ENCODE measurements around the gene MT2A. TPM values are rescaled to one million over a fixed set of nuclear protein-coding genes. Genes with fewer than 3 reads are reported as not detected.

Gene MT2A
- total and polyA plus RNA-seq, 2 of the 4 experiments (the other 2 are of a cell fraction) = 25.5 to 621 TPM

DNA sequence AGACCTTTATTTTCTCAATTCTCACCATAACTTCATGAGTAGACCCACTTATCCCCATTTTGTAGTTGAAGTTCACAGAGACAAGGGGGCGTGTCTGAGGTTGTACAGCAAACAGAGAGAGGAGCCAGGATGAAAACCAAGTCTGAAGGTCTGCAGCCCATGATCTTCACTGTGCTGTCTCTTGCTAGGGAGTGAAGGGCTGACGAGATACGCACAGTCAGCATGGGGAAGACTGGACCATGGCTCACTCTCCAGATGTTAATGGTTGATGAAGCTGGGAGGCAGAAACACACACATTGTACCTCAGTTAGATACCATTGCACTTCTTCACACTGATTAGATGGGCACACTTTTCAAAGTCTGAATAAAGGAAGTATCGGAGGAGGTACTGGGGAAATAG lies 49.3 kb upstream of the MT2A start (continued):
- TF ChIP-seq, protein P1, sequence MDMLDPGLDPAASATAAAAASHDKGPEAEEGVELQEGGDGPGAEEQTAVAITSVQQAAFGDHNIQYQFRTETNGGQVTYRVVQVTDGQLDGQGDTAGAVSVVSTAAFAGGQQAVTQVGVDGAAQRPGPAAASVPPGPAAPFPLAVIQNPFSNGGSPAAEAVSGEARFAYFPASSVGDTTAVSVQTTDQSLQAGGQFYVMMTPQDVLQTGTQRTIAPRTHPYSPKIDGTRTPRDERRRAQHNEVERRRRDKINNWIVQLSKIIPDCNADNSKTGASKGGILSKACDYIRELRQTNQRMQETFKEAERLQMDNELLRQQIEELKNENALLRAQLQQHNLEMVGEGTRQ (IDR thresholded peaks at IDR 0.05; ENCODE audit: low read depth, low read length) = no peak

GRCh38 chr16:56560447-56560846 lies 47.9 kb upstream of the MT2A start:
- Histone ChIP-seq H3K23ac (ENCODE audit: low read depth, low read length) (no peak overlapping the region), H3K27me3 (ENCODE audit: control insufficient read depth, insufficient read depth, low read length) (peaks cover 26% of the 10 kb centered on the region), H3K36me3 (ENCODE audit: control insufficient read depth, insufficient read depth, low read length) (no peaks in the 10 kb centered on the region), H2AFZ (replicated peaks; ENCODE audit: low read length, poor library complexity) (no peak overlapping the region), H4K20me1 (ENCODE audit: insufficient read depth, low read length) (no peaks in the 10 kb centered on the region), H2BK15ac (ENCODE audit: low read depth, low read length) (no peak overlapping the region), H4K91ac (ENCODE audit: insufficient read depth, low read depth, low read length) (no peak overlapping the region), H3K4me2 (ENCODE audit: low read depth, low read length) (no peak overlapping the region), H3K14ac (replicated peaks; ENCODE audit: low read depth, low read length) (no peak overlapping the region), H3K9ac (ENCODE audit: low read depth, low read length) (no peak overlapping the region), H3K9me3 (ENCODE audit: control insufficient read depth, insufficient read depth, low read length) (no peaks in the 10 kb centered on the region), H2AK5ac (ENCODE audit: low read depth, low read length) (no peak overlapping the region), H3K4me3 (ENCODE audit: insufficient read depth, low read depth, low read length) (no peak overlapping the region), H4K8ac (ENCODE audit: low read depth in 2 of 2, low read length in 2 of 2) (no peak overlapping the region), H3K79me1 (ENCODE audit: low read depth in 1 of 2, low read length in 2 of 2) (no peaks in the 10 kb centered on the region), H4K5ac (ENCODE audit: low read depth, low read length) (no peak overlapping the region), H3K27ac (ENCODE audit: insufficient read depth, low read length) (no peak overlapping the region), H2AK9ac (replicated peaks; ENCODE audit: low read depth, low read length, poor library complexity) (no peak overlapping the region), H3K4ac (ENCODE audit: low read depth, low read length) (no peak overlapping the region), H3K4me1 (ENCODE audit: control insufficient read depth, insufficient read depth, low read length) (no peaks in the 10 kb centered on the region), H3K56ac (ENCODE audit: extremely low read depth, insufficient read depth, low read length) (no peak overlapping the region), H3K9me1 (ENCODE audit: insufficient read depth, low read length) (0 out of 2 replicates have a peak, but pooled peaks cover 4% of the 10 kb centered on the region), H2BK5ac (ENCODE audit: low read depth, low read length, poor library complexity, severe bottlenecking) (no peak overlapping the region), H2BK120ac (ENCODE audit: low read depth, low read length) (no peak overlapping the region), H3K18ac (ENCODE audit: low read depth, low read length) (no peak overlapping the region), H2BK20ac (ENCODE audit: low read depth, low read length) (no peak overlapping the region)
- WGBS, 2 experiments (ENCODE audit: extremely low coverage in 2 of 2, insufficient read length in 1 of 2) = no CpG with 5 or more reads among the region's 1 CpG
- BruUV-seq (replicated peaks) = no TSS peak
- POLR2A ChIA-PET (ENCODE audit: unreplicated experiment) = no interaction called here
- CTCF ChIA-PET = interaction anchor here (1.2 to 1.6 kb wide), 2 partner anchors 13 to 17 kb away, joined by 3 read pairs; no protein-coding TSS in a partner anchor
- no peak for DNase-seq
- dilution Hi-C loops (cut with HindIII; ENCODE audit: low sequenced_read_pairs, unreplicated experiment) (no loop called here), intact Hi-C loops (cut with micrococcal nuclease) (no loop called here), in situ Hi-C loops (cut with MboI; ENCODE audit: low sequenced_read_pairs) (no loop called here)
- ATAC-seq (ENCODE audit: low read depth) = no peak
- TF ChIP-seq RCOR1 (IDR thresholded peaks at IDR 0.05; ENCODE audit: insufficient replicate concordance, low read length) = no peak
- no peak for TF ChIP-seq CHD1 (IDR thresholded peaks at IDR 0.05; ENCODE audit: low read depth, low read length)
- TF ChIP-seq, protein P1 (IDR thresholded peaks at IDR 0.05; ENCODE audit: low read depth, low read length) = no peak
- no peak for TF ChIP-seq ELK1 (IDR thresholded peaks at IDR 0.05; ENCODE audit: borderline replicate concordance, low read depth, low read length)
- TF ChIP-seq MXI1 (IDR thresholded peaks at IDR 0.05; ENCODE audit: borderline replicate concordance, low read depth, low read length) = no peak
- no peak for TF ChIP-seq RAD21 (IDR thresholded peaks at IDR 0.05; ENCODE audit: low read length)
- no peak for TF ChIP-seq MAZ (IDR thresholded peaks at IDR 0.05; ENCODE audit: borderline replicate concordance, low read depth, low read length)
- TF ChIP-seq POLR2A (IDR thresholded peaks at IDR 0.05; ENCODE audit: low read depth, low read length) = no peak
- TF ChIP-seq MAFK (IDR thresholded peaks at IDR 0.05; ENCODE audit: low read depth, low read length) = no peak
- TF ChIP-seq CEBPB (IDR thresholded peaks at IDR 0.05; ENCODE audit: low read depth, low read length) = no peak
- no peak for TF ChIP-seq FOS (IDR thresholded peaks at IDR 0.05; ENCODE audit: low read depth, low read length)
- TF ChIP-seq RFX5 (IDR thresholded peaks at IDR 0.05; ENCODE audit: low read depth, low read length) = no peak
- TF ChIP-seq BHLHE40 (IDR thresholded peaks at IDR 0.05; ENCODE audit: low read depth, low read length) = no peak
- no peak for TF ChIP-seq SMC3 (IDR thresholded peaks at IDR 0.05; ENCODE audit: low read depth, low read length)
